ENCODE measurements around the gene UTP15.

GRCh38 chr5:73540192-73540591 is 25.4 kb upstream of the UTP15 start:
- TF ChIP-seq CTCF (conservative IDR thresholded peaks at IDR 0.05; ENCODE audit: low read depth, low read length) (no peak), EZH2 (IDR thresholded peaks at IDR 0.05; ENCODE audit: low read length, unreplicated experiment) (no peak)
